ES-I3 (cell line): Measurements from ENCODE around the gene RPP30.
A peak's percentile ranks its signal among the peaks of the same experiment; 100 is the strongest.

ENCODE experiments used
- H3K36me3 ChIP-seq: 2 replicates; pipeline ENCODE4 v1.6.1; 2013; ENCODE audit warnings: mild to moderate bottlenecking, low read length, control low read depth, moderate library complexity; ENCODE audit not compliant: insufficient read depth
- H3K4me1 ChIP-seq: 2 replicates; pipeline ENCODE4 v1.6.1; 2013; ENCODE audit warnings: mild to moderate bottlenecking, control low read depth, low read length; ENCODE audit not compliant: insufficient read depth
- H3K9ac ChIP-seq: 2 replicates; pipeline ENCODE4 v1.6.1; 2013; ENCODE audit warnings: low read depth, mild to moderate bottlenecking, low read length, moderate library complexity
- H3K9me3 ChIP-seq: 2 replicates; pipeline ENCODE4 v1.6.1; 2013; ENCODE audit warnings: mild to moderate bottlenecking, low read length, moderate library complexity; ENCODE audit not compliant: control insufficient read depth, insufficient read depth

Gene RPP30

GRCh38 chr10:90871766-90872647, at the start of gene RPP30:
RPP30 (plus strand) TSS chr10:90871974; CDS start chr10:90871987, 13 bp downstream.
- H3K9ac ChIP-seq: peak within 1 kb of the TSS; percentile 90
- H3K36me3 ChIP-seq: peaks cover 9% of the 10 kb centered on the region
- H3K4me1 ChIP-seq: peaks cover 13% of the 10 kb centered on the region; the same call in 1 of the 2 replicates
- no peaks in the 10 kb centered on the region for H3K9me3 ChIP-seq

- Histone ChIP-seq H3K4me1 (no peaks in the 10 kb centered on the region; the same call in 1 of the 2 replicates), H3K9ac (no peak overlapping the region), H3K9me3 (peaks cover 33% of the 10 kb centered on the region), H3K36me3 (peaks cover 3% of the 10 kb centered on the region; the same call in 1 of the 2 replicates)
Measured at GRCh38 chr10:90822508-90822907, 49.3 kb upstream of the RPP30 start.

- Histone ChIP-seq H3K36me3 (no peaks in the 10 kb centered on the region), H3K9me3 (peaks cover 4% of the 10 kb centered on the region), H3K9ac (no peak overlapping the region), H3K4me1 (no peaks in the 10 kb centered on the region)
Measured at GRCh38 chr10:90832111-90832510, 39.7 kb upstream of the RPP30 start.

GRCh38 chr10:90834326-90834725, 37.4 kb upstream of the RPP30 start:
- no peaks in the 10 kb centered on the region for H3K4me1 ChIP-seq
- H3K9me3 ChIP-seq: peaks cover 2% of the 10 kb centered on the region; the same call in 1 of the 2 replicates
- no peak overlapping the region for H3K9ac ChIP-seq
- no peaks in the 10 kb centered on the region for H3K36me3 ChIP-seq

GRCh38 chr10:90837486-90837885, 34.3 kb upstream of the RPP30 start:
- Histone ChIP-seq H3K9me3 (0 out of 2 replicates have a peak, but pooled peaks cover 2% of the 10 kb centered on the region), H3K36me3 (no peaks in the 10 kb centered on the region), H3K9ac (no peak overlapping the region), H3K4me1 (no peaks in the 10 kb centered on the region)

- no peak overlapping the region for H3K9ac ChIP-seq
- H3K36me3 ChIP-seq: no peaks in the 10 kb centered on the region
- H3K4me1 ChIP-seq: no peaks in the 10 kb centered on the region
- H3K9me3 ChIP-seq: peaks cover 5% of the 10 kb centered on the region; the same call in 1 of the 2 replicates
Measured at GRCh38 chr10:90842725-90843124, 29.0 kb upstream of the RPP30 start.

- no peaks in the 10 kb centered on the region for H3K36me3 ChIP-seq
- peaks cover 3% of the 10 kb centered on the region; the same call in 1 of the 2 replicates for H3K9me3 ChIP-seq
- no peak overlapping the region for H3K9ac ChIP-seq
- no peaks in the 10 kb centered on the region for H3K4me1 ChIP-seq
Measured at GRCh38 chr10:90845726-90846125, 26.0 kb upstream of the RPP30 start.

- no peak overlapping the region for H3K9ac ChIP-seq
- no peaks in the 10 kb centered on the region for H3K4me1 ChIP-seq
- peaks cover 3% of the 10 kb centered on the region; the same call in 1 of the 2 replicates for H3K9me3 ChIP-seq
- H3K36me3 ChIP-seq: no peaks in the 10 kb centered on the region
Measured at GRCh38 chr10:90846746-90847145, 25.0 kb upstream of the RPP30 start.

GRCh38 chr10:90847436-90847835, 24.3 kb upstream of the RPP30 start:
- Histone ChIP-seq H3K4me1 (no peaks in the 10 kb centered on the region), H3K9me3 (peaks cover 3% of the 10 kb centered on the region; the same call in 1 of the 2 replicates), H3K36me3 (no peaks in the 10 kb centered on the region), H3K9ac (no peak overlapping the region)

GRCh38 chr10:90849956-90850749, 21.6 kb upstream of the RPP30 start:
- no peaks in the 10 kb centered on the region for H3K4me1 ChIP-seq
- no peaks in the 10 kb centered on the region for H3K36me3 ChIP-seq
- no peaks in the 10 kb centered on the region; the same call in 1 of the 2 replicates for H3K9me3 ChIP-seq
- no peak overlapping the region for H3K9ac ChIP-seq

- no peaks in the 10 kb centered on the region for H3K36me3 ChIP-seq
- peak overlapping the region; percentile 75; the same call in 1 of the 2 replicates for H3K9ac ChIP-seq
- H3K4me1 ChIP-seq: 0 out of 2 replicates have a peak, but pooled peaks cover 5% of the 10 kb centered on the region
- H3K9me3 ChIP-seq: no peaks in the 10 kb centered on the region; the same call in 1 of the 2 replicates
Measured at GRCh38 chr10:90855126-90855525, 16.6 kb upstream of the RPP30 start.

- peak overlapping the region; percentile 75; the same call in 1 of the 2 replicates for H3K9ac ChIP-seq
- H3K9me3 ChIP-seq: no peaks in the 10 kb centered on the region
- no peaks in the 10 kb centered on the region for H3K36me3 ChIP-seq
- H3K4me1 ChIP-seq: 0 out of 2 replicates have a peak, but pooled peaks cover 5% of the 10 kb centered on the region
Measured at GRCh38 chr10:90856261-90856660, 15.5 kb upstream of the RPP30 start.

GRCh38 chr10:90856964-90857634, 14.7 kb upstream of the RPP30 start:
- no peaks in the 10 kb centered on the region for H3K36me3 ChIP-seq
- 0 out of 2 replicates have a peak, but pooled peaks cover 5% of the 10 kb centered on the region for H3K4me1 ChIP-seq
- peak overlapping the region; percentile 75 for H3K9ac ChIP-seq
- H3K9me3 ChIP-seq: no peaks in the 10 kb centered on the region
